HCT116 (cell line): Measurements from ENCODE around the gene PDE4B. TPM values are rescaled to one million over a fixed set of nuclear protein-coding genes. Genes with fewer than 3 reads are reported as not detected.
A peak's percentile ranks its signal among the peaks of the same experiment; 100 is the strongest.

ENCODE experiments used
- ATAC-seq: fragments of 200-7000 bp; cut with Tn5 transposase; 2 replicates; pipeline ENCODE4 v1.9.1; 2020; ENCODE audit warnings: mild to moderate bottlenecking, moderate library complexity
- BruUV-seq: library from RNA; stranded (reverse); fragments of 400-500 nt; replicated peaks from 2 replicates; lab custom pipeline; 2021; lab: Mats Ljungman, UMichigan
- CTCF ChIA-PET: fragments of 300-600 bp; sonication (Branson Sonifier 250); formaldehyde crosslinking; loops from one replicate; lab custom pipeline; 2021; ENCODE audit warnings: antibody characterized with exemption; lab: Charles Lee
- POLR2A ChIA-PET: fragments of 300-600, 350-600 bp; sonication (Branson Sonifier 250); formaldehyde crosslinking; loops from one replicate; lab custom pipeline; 2021; ENCODE audit warnings: antibody characterized with exemption; lab: Charles Lee
- RAD21 ChIA-PET, 2 experiments: fragments of 300-600 bp; sonication (Branson Sonifier 250); formaldehyde crosslinking; loops; one replicate each; lab custom pipeline; 2023; ENCODE audit warnings: low total read pairs in 2 of 2; ENCODE audit not compliant: uncharacterized antibody in 2 of 2, unreplicated experiment in 2 of 2, low non-redundant PET in 1 of 2; lab: Charles Lee
- DNase-seq: peaks from one replicate; pipeline ENCODE4 v3.0.0-alpha.2; 2010; ENCODE audit warnings: low read depth, low spot score
- H2AFZ ChIP-seq: fragments of 200-600 bp; shearing (Covaris generic), sonication (generic); 2 replicates; pipeline ENCODE4 v1.6.1; 2017; ENCODE audit warnings: low read depth, mixed run types, mixed read lengths, antibody characterized with exemption, low read length; ENCODE audit not compliant: poor library complexity, severe bottlenecking
- H3K27ac ChIP-seq: 2 replicates; pipeline ENCODE4 v1.5.1; 2012; ENCODE audit warnings: low read depth, low read length
- H3K27me3 ChIP-seq: fragments of 200-600 bp; sonication (generic); 2 replicates; pipeline ENCODE4 v1.6.1; 2016; ENCODE audit warnings: mixed run types, low read length, mixed read lengths; ENCODE audit not compliant: insufficient read depth
- H3K36me3 ChIP-seq, 2 experiments: fragments of 200-500 bp in 1 of 2; fragments of 200-600 bp in 1 of 2; sonication (Bioruptor generic) in 1 of 2; sonication (generic) in 1 of 2; 2 replicates each; pipeline versions ENCODE4 v1.5.1 to v1.6.1; 2014 to 2016; ENCODE audit warnings: low read length in 2 of 2, inconsistent platforms in 1 of 2, mixed read lengths in 1 of 2, mixed run types in 1 of 2; ENCODE audit not compliant: insufficient read depth in 2 of 2, control insufficient read depth in 1 of 2
- H3K4me1 ChIP-seq, 2 experiments: fragments of 200-600 bp in 1 of 2; sonication (generic) in 1 of 2; 2 replicates each; pipeline versions ENCODE4 v1.5.1 to v1.6.1; 2012 to 2017; ENCODE audit warnings: low read length in 2 of 2, inconsistent platforms in 1 of 2, mild to moderate bottlenecking in 1 of 2, mixed read lengths in 1 of 2, mixed run types in 1 of 2, moderate library complexity in 1 of 2; ENCODE audit not compliant: insufficient read depth in 2 of 2, control insufficient read depth in 1 of 2
- H3K4me2 ChIP-seq: fragments of 200-600 bp; sonication (generic); 2 replicates; pipeline ENCODE4 v1.6.1; 2017; ENCODE audit warnings: mixed run types, low read length, mixed read lengths
- H3K4me3 ChIP-seq, 2 experiments: fragments of 200-600 bp in 1 of 2; sonication (generic) in 1 of 2; replicated peaks in 1 of 2; 2 replicates each; pipeline ENCODE4 v1.5.1; 2011 to 2016; ENCODE audit warnings: low read length in 2 of 2, control low read depth in 1 of 2, low read depth in 1 of 2, mild to moderate bottlenecking in 1 of 2, mixed read lengths in 1 of 2, mixed run types in 1 of 2
- H3K79me2 ChIP-seq: fragments of 200-600 bp; sonication (generic); 2 replicates; pipeline ENCODE4 v1.6.1; 2017; ENCODE audit warnings: mild to moderate bottlenecking, mixed run types, low read length, moderate library complexity, mixed read lengths; ENCODE audit not compliant: insufficient read depth
- H3K9ac ChIP-seq: fragments of 200-600 bp; sonication (generic); 2 replicates; pipeline ENCODE4 v1.6.1; 2016; ENCODE audit warnings: low read length, mixed read lengths
- H3K9me2 ChIP-seq: fragments of 200-600 bp; sonication (generic), shearing (Covaris generic); 2 replicates; pipeline ENCODE4 v1.6.1; 2017; ENCODE audit warnings: mixed run types, mild to moderate bottlenecking, moderate library complexity; ENCODE audit not compliant: insufficient read depth
- H3K9me3 ChIP-seq, 2 experiments: fragments of 200-500 bp in 1 of 2; fragments of 200-600 bp in 1 of 2; sonication (Bioruptor generic) in 1 of 2; sonication (generic) in 1 of 2; 2 replicates each; pipeline ENCODE4 v1.6.1; 2014 to 2017; ENCODE audit warnings: low read length in 2 of 2, mixed read lengths in 2 of 2, inconsistent platforms in 1 of 2, low read depth in 1 of 2, mild to moderate bottlenecking in 1 of 2, mixed run types in 1 of 2, moderate library complexity in 1 of 2; ENCODE audit not compliant: control insufficient read depth in 1 of 2, insufficient read depth in 1 of 2
- H4K20me1 ChIP-seq: fragments of 200-600 bp; sonication (generic), shearing (Covaris generic); 2 replicates; pipeline ENCODE4 v1.6.1; 2017; ENCODE audit warnings: mixed run types, mild to moderate bottlenecking, moderate library complexity; ENCODE audit not compliant: insufficient read depth
- CBX3 ChIP-seq: IDR thresholded peaks from 2 replicates; pipeline ENCODE4 v1.6.1; 2012; ENCODE audit warnings: low read depth
- EGR1 ChIP-seq: IDR thresholded peaks from 2 replicates; pipeline ENCODE4 v1.6.1; 2012; ENCODE audit warnings: low read depth
- ELF1 ChIP-seq: IDR thresholded peaks from 2 replicates; pipeline ENCODE4 v1.6.1; 2012; ENCODE audit warnings: low read depth, borderline replicate concordance
- POLR2A ChIP-seq: IDR thresholded peaks from 2 replicates; pipeline ENCODE4 v1.7.0; 2011; ENCODE audit warnings: borderline replicate concordance; ENCODE audit not compliant: insufficient read depth, insufficient read length; ENCODE audit errors: extremely low read depth
- SIN3A ChIP-seq: IDR thresholded peaks from 2 replicates; pipeline ENCODE4 v1.6.1; 2012; ENCODE audit warnings: low read depth
- intact Hi-C: fragments of 100-400 bp; cut with micrococcal nuclease; formaldehyde crosslinking; loops from 2 replicates; pipeline ENCODE4 v1.10.0; 2022
- total RNA-seq: library from RNA; stranded (reverse); gene quantifications from one replicate; pipeline ENCODE4 v1.2.1, GENCODE V29; 2021; ENCODE audit not compliant: unreplicated experiment
- TF ChIP-seq, protein P1 (sequence below): IDR thresholded peaks from 2 replicates; pipeline ENCODE4 v1.6.1; 2011; ENCODE audit warnings: mild to moderate bottlenecking, low read length, moderate library complexity; ENCODE audit not compliant: insufficient replicate concordance; ENCODE audit errors: extremely low read depth
- TF ChIP-seq, protein P2 (sequence below): IDR thresholded peaks from 2 replicates; pipeline ENCODE4 v1.6.1; 2012

Gene PDE4B
- total RNA-seq, 1 experiment from 2014 or later = 76.9 TPM

DNA sequence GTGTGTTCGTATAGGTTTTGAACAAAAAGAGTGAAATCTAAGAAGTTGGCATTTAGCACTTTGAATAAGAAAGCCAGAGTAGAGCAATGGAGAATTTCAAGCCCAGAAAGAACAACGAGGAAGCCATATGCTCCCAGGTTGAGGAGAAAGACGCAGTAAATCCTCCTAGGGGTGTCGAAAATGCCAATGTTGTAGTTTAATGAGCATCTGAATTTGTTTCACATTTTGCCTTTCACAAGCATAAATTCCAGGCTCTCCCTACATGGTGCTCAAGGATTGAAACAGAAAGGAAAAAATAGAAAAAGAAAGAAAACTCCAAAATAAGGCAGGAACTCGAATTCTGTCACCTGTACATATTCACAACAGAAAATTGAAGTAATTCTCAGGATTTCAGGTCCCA is 476.5 kb downstream of the PDE4B start (continued):
- TF ChIP-seq, protein P1, sequence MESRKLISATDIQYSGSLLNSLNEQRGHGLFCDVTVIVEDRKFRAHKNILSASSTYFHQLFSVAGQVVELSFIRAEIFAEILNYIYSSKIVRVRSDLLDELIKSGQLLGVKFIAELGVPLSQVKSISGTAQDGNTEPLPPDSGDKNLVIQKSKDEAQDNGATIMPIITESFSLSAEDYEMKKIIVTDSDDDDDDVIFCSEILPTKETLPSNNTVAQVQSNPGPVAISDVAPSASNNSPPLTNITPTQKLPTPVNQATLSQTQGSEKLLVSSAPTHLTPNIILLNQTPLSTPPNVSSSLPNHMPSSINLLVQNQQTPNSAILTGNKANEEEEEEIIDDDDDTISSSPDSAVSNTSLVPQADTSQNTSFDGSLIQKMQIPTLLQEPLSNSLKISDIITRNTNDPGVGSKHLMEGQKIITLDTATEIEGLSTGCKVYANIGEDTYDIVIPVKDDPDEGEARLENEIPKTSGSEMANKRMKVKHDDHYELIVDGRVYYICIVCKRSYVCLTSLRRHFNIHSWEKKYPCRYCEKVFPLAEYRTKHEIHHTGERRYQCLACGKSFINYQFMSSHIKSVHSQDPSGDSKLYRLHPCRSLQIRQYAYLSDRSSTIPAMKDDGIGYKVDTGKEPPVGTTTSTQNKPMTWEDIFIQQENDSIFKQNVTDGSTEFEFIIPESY = no peak
- TF ChIP-seq, protein P2, sequence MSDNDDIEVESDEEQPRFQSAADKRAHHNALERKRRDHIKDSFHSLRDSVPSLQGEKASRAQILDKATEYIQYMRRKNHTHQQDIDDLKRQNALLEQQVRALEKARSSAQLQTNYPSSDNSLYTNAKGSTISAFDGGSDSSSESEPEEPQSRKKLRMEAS = no peak
- TF ChIP-seq POLR2A (no peak), ELF1 (no peak), SIN3A (no peak), CBX3 (no peak), EGR1 (no peak)

GRCh38 chr1:66270119-66270812 is 477.6 kb downstream of the PDE4B start:
- Histone ChIP-seq H3K4me1 (peaks cover 68 to 95% of the 10 kb centered on the region in 2 experiments), H3K9me2 (no peaks in the 10 kb centered on the region), H3K36me3 (no peaks in the 10 kb centered on the region), H3K9ac (peak overlapping the region; percentile 53), H4K20me1 (no peaks in the 10 kb centered on the region), H3K27ac (peak overlapping the region; percentile 96), H3K4me3 (no peak overlapping the region), H2AFZ (no peak overlapping the region), H3K79me2 (no peaks in the 10 kb centered on the region), H3K4me2 (peak overlapping the region; percentile 57), H3K27me3 (no peaks in the 10 kb centered on the region), H3K9me3 (no peaks in the 10 kb centered on the region)
- intact Hi-C loops = loop anchor here (2.0 kb wide), 1 partner anchor 25 kb away; no protein-coding TSS in a partner anchor
- no peak for DNase-seq
- no TSS peak for BruUV-seq
- ChIA-PET POLR2A (interaction anchor here (0.6 to 2.1 kb wide), 2 partner anchors 62 kb away, joined by 3 to 28 read pairs; no protein-coding TSS in a partner anchor), RAD21 (interaction anchor here in 1 of 2 experiments (1.6 kb wide), 1 partner anchor 62 kb away, joined by 5 read pairs; no protein-coding TSS in a partner anchor), CTCF (interaction anchor here (0.9 kb wide), 1 partner anchor 62 kb away, joined by 4 read pairs; no protein-coding TSS in a partner anchor)
- no peak for TF ChIP-seq EGR1
- no peak for ATAC-seq
